ENCODE data around the gene ANKRD29. TPM values are rescaled to one million over a fixed set of nuclear protein-coding genes. Genes with fewer than 3 reads are reported as not detected.
A peak's percentile ranks its signal among the peaks of the same experiment; 100 is the strongest.

Gene ANKRD29
- total and polyA plus RNA-seq, 10 of the 15 experiments (the other 5 are each of a cell fraction or from before 2014, with no cell fraction given) = 0.53 to 9.2 (median 1.6) TPM

GRCh38 chr18:23669804-23670405 lies 7.2 kb upstream of the ANKRD29 start:
- in situ Hi-C loops (cut with MboI) (no loop called here), intact Hi-C loops (cut with micrococcal nuclease; ENCODE audit: unreplicated experiment) (no loop called here)
- H3K4me2 ChIP-seq (ENCODE audit: control insufficient read depth, insufficient read depth) = no peak overlapping the region
- ATAC-seq (no peak), DNase-seq (ENCODE audit: low read depth, low spot score) (no peak), FAIRE-seq (no peak)
- RAD21 ChIA-PET (ENCODE audit: unreplicated experiment) = no interaction called here
- SMC1A ChIA-PET (ENCODE audit: uncharacterized antibody, unreplicated experiment) = interaction anchor here (0.7 to 1.9 kb wide), 3 partner anchors 33 to 44 kb away, joined by 3 to 5 read pairs (median 3); no protein-coding TSS in a partner anchor
- no peak overlapping the region for H3K4me3 ChIP-seq
- TF ChIP-seq ATF2 (IDR thresholded peaks at IDR 0.05; ENCODE audit: low read length) (no peak), MEF2B (IDR thresholded peaks at IDR 0.05; ENCODE audit: partially characterized antibody, poor library complexity, severe bottlenecking) (peak; percentile 49), RELB (IDR thresholded peaks at IDR 0.05; ENCODE audit: low read depth) (no peak)
- no TSS peak for BruUV-seq (replicated peaks)
- POLR2A ChIA-PET = no interaction called here
- H3K79me2 ChIP-seq (ENCODE audit: control insufficient read depth, insufficient read depth, low read length) = no peaks in the 10 kb centered on the region
- no peak overlapping the region for H3K9ac ChIP-seq (ENCODE audit: control insufficient read depth, insufficient read depth, low read length)
- WGBS (ENCODE audit: insufficient coverage, insufficient replicate concordance, low lambda C conversion rate, missing lambda C conversion rate) = 46% methylated on average over 4 of the region's 4 CpGs
- H4K20me1 ChIP-seq (ENCODE audit: control insufficient read depth, insufficient read depth) = no peaks in the 10 kb centered on the region
- H3K4me1 ChIP-seq (ENCODE audit: control insufficient read depth, insufficient read depth, low read length) = no peaks in the 10 kb centered on the region
- H3K36me3 ChIP-seq (ENCODE audit: control insufficient read depth in 2 of 2, insufficient read depth in 2 of 2, low read length in 1 of 2) = no peaks in the 10 kb centered on the region
- peaks cover 1 to 2% of the 10 kb centered on the region in 2 experiments; a peak in 1 of 4 replicates for H3K27me3 ChIP-seq (replicated peaks in 1 of 2; ENCODE audit: control insufficient read depth in 2 of 2, insufficient read depth in 2 of 2, low read length in 1 of 2)
- no peak overlapping the region for H3K27ac ChIP-seq (ENCODE audit: control insufficient read depth, insufficient read depth)
- CTCF ChIA-PET = interaction anchor here (1.2 kb wide), 1 partner anchor 12 kb away, joined by 3 read pairs; no protein-coding TSS in a partner anchor
- H2AFZ ChIP-seq (ENCODE audit: control insufficient read depth, low read depth, low read length) = no peak overlapping the region
- H3K9me3 ChIP-seq (replicated peaks; ENCODE audit: control insufficient read depth, insufficient read depth, low read length) = no peaks in the 10 kb centered on the region
